Activated T-helper 2 cell treated with anti-CD3 and anti-CD28 coated beads, Interferon-gamma antibody, Interleukin-2, Interleukin-4, amounts not matched to agents 10 μg/mL and 5 μg/mL and 100 μg/mL, durations not matched to agents 14 hours and 24 hours and 36 hours (primary cell): ENCODE results near the gene TARBP2. TPM values are rescaled to one million over a fixed set of nuclear protein-coding genes. Genes with fewer than 3 reads are reported as not detected.
A peak's percentile ranks its signal among the peaks of the same experiment; 100 is the strongest.

ENCODE experiments used
- DNase-seq: peaks from one replicate; pipeline ENCODE4 v3.0.0; 2021; ENCODE audit warnings: low spot score
- H3K27ac Mint-ChIP-seq: one replicate; pipeline ENCODE4 v1.8.0; 2021; ENCODE audit warnings: mixed read lengths
- H3K27me3 Mint-ChIP-seq: one replicate; pipeline ENCODE4 v1.8.0; 2021; ENCODE audit warnings: low read depth, mixed read lengths
- H3K36me3 Mint-ChIP-seq: one replicate; pipeline ENCODE4 v1.8.0; 2021; ENCODE audit warnings: low read depth, mixed read lengths
- H3K4me1 Mint-ChIP-seq: one replicate; pipeline ENCODE4 v1.8.0; 2021; ENCODE audit warnings: low read depth, mixed read lengths
- H3K4me3 Mint-ChIP-seq: one replicate; pipeline ENCODE4 v1.8.0; 2021; ENCODE audit warnings: low read depth, mild to moderate bottlenecking, moderate library complexity, mixed read lengths
- H3K9me3 Mint-ChIP-seq: one replicate; pipeline ENCODE4 v1.8.0; 2021; ENCODE audit warnings: mixed read lengths
- intact Hi-C: fragments of 100-400 bp; cut with micrococcal nuclease; formaldehyde crosslinking; loops from one replicate; pipeline ENCODE4 v1.15.1; 2023
- total RNA-seq: library from RNA; stranded (reverse); gene quantifications from 2 replicates; pipeline ENCODE4 v1.2.3, GENCODE V29; 2022

TARBP2 gene
- total RNA-seq, 1 donor from 2014 or later = 47.0 TPM

DNA sequence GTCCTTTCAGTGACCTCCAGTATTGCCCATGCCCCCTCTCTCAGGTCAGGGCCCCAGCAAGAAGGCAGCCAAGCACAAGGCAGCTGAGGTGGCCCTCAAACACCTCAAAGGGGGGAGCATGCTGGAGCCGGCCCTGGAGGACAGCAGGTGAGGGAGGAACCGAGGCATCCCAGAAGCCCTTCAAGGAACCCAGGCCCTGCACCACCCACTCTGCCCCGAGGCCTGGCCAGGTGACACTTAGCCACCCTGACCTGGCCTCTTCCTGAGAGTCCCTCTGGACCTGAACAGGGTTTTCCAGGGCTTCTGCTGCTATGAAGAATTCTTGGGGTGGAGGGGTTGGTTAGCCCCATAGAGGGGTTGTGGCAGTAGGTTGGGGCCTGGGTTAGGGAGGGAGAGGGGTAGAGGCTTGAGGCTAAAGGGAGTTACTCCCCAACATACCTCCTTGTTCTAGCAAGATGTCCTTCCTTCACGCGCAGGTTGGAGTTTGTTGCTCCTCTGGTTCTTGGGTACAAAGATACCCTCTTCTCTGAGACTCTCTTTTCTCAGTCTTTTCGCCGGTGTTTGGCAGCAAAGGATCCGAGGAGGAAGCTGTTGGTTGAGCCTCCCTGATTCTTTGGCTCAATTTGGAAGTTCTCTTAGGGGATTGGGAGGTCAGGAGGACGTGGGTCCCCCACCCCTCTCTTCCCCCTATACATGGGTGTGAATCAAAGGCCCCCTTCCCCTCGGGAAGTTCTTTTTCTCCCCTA, 2.1 kb downstream of the TARBP2 start:
- no peaks in the 10 kb centered on the region for H3K9me3 Mint-ChIP-seq
- intact Hi-C loops = loop anchor here (10.0 kb wide), 1 partner anchor 298 kb away; the partner anchor contains the start of gene ITGB7
- peaks cover 15% of the 10 kb centered on the region for H3K36me3 Mint-ChIP-seq
- H3K4me3 Mint-ChIP-seq = peak overlapping the region; percentile 26
- DNase-seq = no peak
- no peak overlapping the region for H3K27ac Mint-ChIP-seq
- H3K4me1 Mint-ChIP-seq = peaks cover 21% of the 10 kb centered on the region
- no peaks in the 10 kb centered on the region for H3K27me3 Mint-ChIP-seq

GRCh38 chr12:53504004-53504920, 3.2 kb downstream of the TARBP2 start:
- Mint-ChIP-seq H3K9me3 (no peaks in the 10 kb centered on the region), H3K4me1 (peaks cover 18% of the 10 kb centered on the region), H3K27me3 (no peaks in the 10 kb centered on the region), H3K4me3 (peak overlapping the region; percentile 26), H3K27ac (no peak overlapping the region), H3K36me3 (peaks cover 18% of the 10 kb centered on the region)
- DNase-seq = no peak
- intact Hi-C loops = loop anchor here (10.0 kb wide), 1 partner anchor 299 kb away; the partner anchor contains the start of gene ITGB7

DNA sequence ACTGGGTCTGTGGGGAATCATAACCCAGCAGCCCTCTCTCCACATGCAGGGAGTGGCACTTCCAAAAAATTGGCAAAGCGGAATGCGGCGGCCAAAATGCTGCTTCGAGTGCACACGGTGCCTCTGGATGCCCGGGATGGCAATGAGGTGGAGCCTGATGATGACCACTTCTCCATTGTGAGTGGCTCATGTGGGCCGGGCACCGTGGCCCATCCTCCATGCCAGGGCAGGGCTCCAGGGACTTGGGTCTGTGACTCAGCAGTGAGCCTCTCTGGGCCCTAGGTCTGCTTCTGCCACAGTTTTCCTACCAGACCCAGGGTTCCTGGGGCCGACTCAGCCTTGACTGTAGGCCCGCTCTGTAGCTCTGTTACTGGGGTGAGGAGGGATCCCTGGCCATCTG, 4.0 kb downstream of the TARBP2 start:
- Mint-ChIP-seq H3K4me1 (peaks cover 15% of the 10 kb centered on the region), H3K27ac (no peak overlapping the region), H3K9me3 (no peaks in the 10 kb centered on the region), H3K27me3 (no peaks in the 10 kb centered on the region), H3K4me3 (no peak overlapping the region), H3K36me3 (peaks cover 18% of the 10 kb centered on the region)
- intact Hi-C loops = loop anchor here (10.0 kb wide), 1 partner anchor 300 kb away; the partner anchor contains the start of gene ITGB7
- no peak for DNase-seq

- Mint-ChIP-seq H3K4me3 (no peak overlapping the region), H3K36me3 (peaks cover 19% of the 10 kb centered on the region), H3K4me1 (peaks cover 11% of the 10 kb centered on the region), H3K27me3 (no peaks in the 10 kb centered on the region), H3K27ac (no peak overlapping the region), H3K9me3 (no peaks in the 10 kb centered on the region)
- no peak for DNase-seq
- intact Hi-C loops = loop anchor here (10.0 kb wide), 1 partner anchor 301 kb away; the partner anchor contains the start of gene ITGB7
Observed at GRCh38 chr12:53505555-53506449, 4.7 kb downstream of the TARBP2 start.

DNA sequence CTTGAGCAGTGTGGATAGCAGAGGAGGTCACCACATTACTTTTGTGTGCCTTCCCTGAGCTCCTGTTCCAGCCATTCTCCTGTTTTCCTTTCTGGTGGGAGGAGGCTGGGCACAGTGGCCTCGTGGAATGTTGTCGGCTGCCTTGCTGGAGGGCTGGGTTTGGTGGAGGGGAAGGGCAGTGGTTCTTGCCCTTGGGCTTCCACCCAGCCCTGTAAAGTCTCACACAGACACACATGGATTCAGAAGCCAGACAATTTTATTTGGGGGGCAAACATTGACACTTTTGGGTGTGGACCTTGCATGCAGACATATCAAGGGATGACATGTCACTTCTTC, 5.3 kb downstream of the TARBP2 start:
- H3K4me3 Mint-ChIP-seq = no peak overlapping the region
- no peak overlapping the region for H3K27ac Mint-ChIP-seq
- H3K4me1 Mint-ChIP-seq = peaks cover 11% of the 10 kb centered on the region
- no peak for DNase-seq
- peaks cover 23% of the 10 kb centered on the region for H3K36me3 Mint-ChIP-seq
- intact Hi-C loops = loop anchor here (10.0 kb wide), 1 partner anchor 302 kb away; the partner anchor contains the start of gene ITGB7
- no peaks in the 10 kb centered on the region for H3K9me3 Mint-ChIP-seq
- no peaks in the 10 kb centered on the region for H3K27me3 Mint-ChIP-seq

GRCh38 chr12:53506881-53507602, 6.0 kb downstream of the TARBP2 start, which contains the start of gene NPFF:
Gene NPFF, minus strand, starts transcription at chr12:53507484. Its CDS starts 10 bp downstream, at chr12:53507474.
- no peak for DNase-seq
- no peaks in the 10 kb centered on the region for H3K9me3 Mint-ChIP-seq

DNA sequence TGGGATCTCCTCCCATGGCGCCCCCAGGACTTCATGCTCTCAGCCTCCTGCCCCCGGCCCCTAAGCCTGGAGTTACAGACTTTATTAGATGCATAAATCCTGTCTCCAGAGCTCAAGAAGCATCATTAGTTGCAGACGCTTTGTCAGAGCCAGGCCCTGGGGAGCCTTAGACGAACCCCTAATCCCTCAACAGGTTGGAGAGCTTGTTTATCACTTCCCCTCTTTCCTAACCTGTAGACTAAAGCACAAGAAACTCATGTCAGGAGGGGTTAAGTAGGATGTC, 6.5 kb downstream of the TARBP2 start:
- Mint-ChIP-seq H3K4me1 (peaks cover 6% of the 10 kb centered on the region), H3K36me3 (peaks cover 27% of the 10 kb centered on the region), H3K9me3 (no peaks in the 10 kb centered on the region), H3K27ac (no peak overlapping the region), H3K27me3 (no peaks in the 10 kb centered on the region), H3K4me3 (no peak overlapping the region)
- no peak for DNase-seq
- intact Hi-C loops = loop anchor here (10.0 kb wide), 1 partner anchor 303 kb away; the partner anchor contains the start of gene ITGB7

More at GRCh38 chr12:53506881-53507602, 6.0 kb downstream of the TARBP2 start, which contains the start of gene NPFF:
- H3K27ac Mint-ChIP-seq = no peak within 1 kb of the TSS
- peaks cover 8% of the 10 kb centered on the region for H3K4me1 Mint-ChIP-seq
- no peak within 1 kb of the TSS for H3K4me3 Mint-ChIP-seq
- H3K27me3 Mint-ChIP-seq = no peaks in the 10 kb centered on the region
- intact Hi-C loops = loop anchor here (10.0 kb wide), 1 partner anchor 302 kb away; the partner anchor contains the start of gene ITGB7
- H3K36me3 Mint-ChIP-seq = peaks cover 27% of the 10 kb centered on the region

DNA sequence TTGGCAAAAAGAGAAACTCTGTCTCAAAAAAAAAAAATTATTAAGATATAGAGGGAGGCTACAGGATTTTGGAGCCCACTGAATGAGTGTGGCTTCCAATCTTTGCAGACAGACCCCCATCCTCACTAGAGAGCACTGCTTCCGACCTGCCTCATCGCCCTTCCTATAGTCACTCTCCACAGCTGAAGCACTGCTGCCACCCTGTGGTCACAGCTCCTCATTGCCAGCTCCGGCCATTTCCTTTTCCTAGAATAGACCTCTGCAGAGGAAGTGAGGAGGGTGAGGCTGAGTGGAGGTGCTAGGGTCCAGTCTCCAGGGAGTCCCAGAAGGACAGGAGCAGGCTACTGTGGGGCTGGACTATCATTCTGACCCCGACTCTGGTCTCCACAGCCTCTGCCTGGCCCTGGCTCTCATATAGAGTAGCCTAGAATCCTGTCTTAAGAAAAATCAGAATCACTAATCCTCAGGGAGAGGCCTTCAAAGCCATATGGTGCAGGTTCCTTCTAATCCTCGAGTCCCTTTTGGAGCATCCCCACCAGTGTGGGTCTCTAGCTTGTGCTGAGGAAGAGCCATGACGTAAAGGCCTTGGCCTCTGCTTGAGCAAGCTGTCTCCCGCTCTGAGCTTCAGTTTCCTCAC, 7.6 kb downstream of the TARBP2 start:
- intact Hi-C loops = loop anchor here (1.0 to 10.0 kb wide), 3 partner anchors 156 to 304 kb away; partner anchors contain the start of gene ITGB7
- Mint-ChIP-seq H3K9me3 (no peaks in the 10 kb centered on the region), H3K27ac (peak overlapping the region; percentile 58), H3K36me3 (peaks cover 28% of the 10 kb centered on the region), H3K4me1 (peaks cover 6% of the 10 kb centered on the region), H3K27me3 (no peaks in the 10 kb centered on the region), H3K4me3 (peak overlapping the region; percentile 8)
- DNase-seq = peak; percentile 77

DNA sequence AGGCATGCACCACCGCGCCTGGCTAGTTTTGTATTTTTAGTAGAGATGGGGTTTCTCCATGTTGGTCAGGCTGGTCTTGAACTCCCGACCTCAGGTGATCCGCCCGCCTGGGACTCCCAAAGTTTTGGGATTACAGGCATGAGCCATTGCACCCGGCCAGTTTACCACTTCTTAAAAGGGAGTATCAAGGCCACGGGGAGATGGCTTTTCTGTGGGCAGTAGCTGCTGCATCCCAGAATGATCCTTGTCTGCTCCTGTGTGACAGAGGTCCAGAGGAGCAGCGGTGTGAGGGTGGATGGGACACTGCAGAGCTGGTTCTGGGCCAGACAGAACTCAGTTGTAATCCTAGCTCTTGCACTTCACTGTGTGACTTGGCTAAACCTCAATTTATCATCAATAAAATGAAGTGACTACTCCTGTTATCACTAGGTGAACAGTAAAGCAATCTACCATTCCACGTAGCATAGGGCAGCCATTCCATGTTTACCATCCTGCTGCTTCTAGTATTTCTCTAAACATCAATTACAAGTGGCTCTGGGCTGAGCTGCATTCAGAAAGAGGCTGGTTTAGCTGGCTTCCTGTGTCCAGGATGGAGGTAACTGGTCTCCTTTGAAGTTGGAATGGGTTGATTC, 9.2 kb downstream of the TARBP2 start:
- DNase-seq = no peak
- H3K9me3 Mint-ChIP-seq = no peaks in the 10 kb centered on the region
- H3K27me3 Mint-ChIP-seq = no peaks in the 10 kb centered on the region
- H3K36me3 Mint-ChIP-seq = peaks cover 37% of the 10 kb centered on the region
- no peak overlapping the region for H3K27ac Mint-ChIP-seq
- H3K4me1 Mint-ChIP-seq = peaks cover 6% of the 10 kb centered on the region
- H3K4me3 Mint-ChIP-seq = no peak overlapping the region
- intact Hi-C loops = no loop called here

GRCh38 chr12:53513712-53514410, 12.8 kb downstream of the TARBP2 start:
- no peaks in the 10 kb centered on the region for H3K27me3 Mint-ChIP-seq
- H3K9me3 Mint-ChIP-seq = no peaks in the 10 kb centered on the region
- H3K36me3 Mint-ChIP-seq = peaks cover 39% of the 10 kb centered on the region
- no peak overlapping the region for H3K27ac Mint-ChIP-seq
- intact Hi-C loops = no loop called here
- DNase-seq = no peak
- H3K4me1 Mint-ChIP-seq = peaks cover 2% of the 10 kb centered on the region
- no peak overlapping the region for H3K4me3 Mint-ChIP-seq
